Type B pancreatic cell (in vitro differentiated cells): Measurements from ENCODE around the gene GCSAM. TPM values are rescaled to one million over a fixed set of nuclear protein-coding genes. Genes with fewer than 3 reads are reported as not detected.
A peak's percentile ranks its signal among the peaks of the same experiment; 100 is the strongest.

ENCODE experiments used
- DNase-seq: peaks from one replicate; pipeline ENCODE4 v3.0.0; 2021; ENCODE audit warnings: mixed read lengths; ENCODE audit not compliant: unreplicated experiment; ENCODE audit errors: extremely low spot score
- H3K27ac Mint-ChIP-seq: 2 replicates; pipeline ENCODE4 v1.8.0; 2021; ENCODE audit warnings: mild to moderate bottlenecking, mixed read lengths
- H3K27me3 Mint-ChIP-seq: 2 replicates; pipeline ENCODE4 v1.8.0; 2021; ENCODE audit warnings: mixed read lengths
- H3K36me3 Mint-ChIP-seq: 2 replicates; pipeline ENCODE4 v1.8.0; 2021; ENCODE audit warnings: mixed read lengths
- H3K4me1 Mint-ChIP-seq: one replicate; pipeline ENCODE4 v1.8.0; 2021; ENCODE audit warnings: mixed read lengths; ENCODE audit not compliant: unreplicated experiment
- H3K4me3 Mint-ChIP-seq: 2 replicates; pipeline ENCODE4 v1.8.0; 2021; ENCODE audit warnings: mild to moderate bottlenecking, mixed read lengths
- H3K9me3 Mint-ChIP-seq: 2 replicates; pipeline ENCODE4 v1.8.0; 2021; ENCODE audit warnings: mixed read lengths
- total RNA-seq: library from RNA; stranded (reverse); gene quantifications from 2 replicates; pipeline ENCODE4 v1.2.1, GENCODE V29; 2021; ENCODE audit warnings: low replicate concordance
- TF ChIP-seq, protein P1 (sequence below): fragments of 200-600 bp; sonication (generic); conservative IDR thresholded peaks from 2 replicates; pipeline ENCODE4 v1.5.0; 2021; ENCODE audit warnings: antibody characterized with exemption, mild to moderate bottlenecking

Gene GCSAM
- total RNA-seq, 1 donor from 2014 or later = not detected

DNA sequence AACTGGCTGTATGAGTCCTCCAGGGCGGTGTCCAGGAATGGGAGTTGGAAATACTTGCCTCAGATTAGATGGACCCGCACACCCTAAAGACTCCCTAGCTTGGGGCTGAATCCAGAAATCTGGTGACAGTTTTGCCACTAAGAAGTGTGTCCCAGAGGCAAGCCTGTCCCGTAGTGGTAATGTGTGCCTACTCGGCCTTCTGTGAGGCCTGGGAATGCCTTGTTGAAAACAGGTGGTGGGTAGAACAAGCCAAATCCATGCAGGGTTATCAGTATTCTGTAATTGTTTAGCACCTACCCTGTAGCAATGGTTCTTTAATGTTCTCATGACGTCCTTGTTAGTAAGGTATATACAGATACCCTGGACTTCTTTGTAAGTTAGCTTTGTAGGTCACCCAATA is 45.3 kb downstream of the GCSAM start:
- Mint-ChIP-seq H3K36me3 (no peaks in the 10 kb centered on the region), H3K9me3 (no peaks in the 10 kb centered on the region), H3K4me3 (peak overlapping the region; percentile 91), H3K27me3 (peaks cover 13% of the 10 kb centered on the region), H3K27ac (peak overlapping the region; percentile 87), H3K4me1 (peaks cover 55% of the 10 kb centered on the region)
- no peak for DNase-seq
- TF ChIP-seq, protein P1, sequence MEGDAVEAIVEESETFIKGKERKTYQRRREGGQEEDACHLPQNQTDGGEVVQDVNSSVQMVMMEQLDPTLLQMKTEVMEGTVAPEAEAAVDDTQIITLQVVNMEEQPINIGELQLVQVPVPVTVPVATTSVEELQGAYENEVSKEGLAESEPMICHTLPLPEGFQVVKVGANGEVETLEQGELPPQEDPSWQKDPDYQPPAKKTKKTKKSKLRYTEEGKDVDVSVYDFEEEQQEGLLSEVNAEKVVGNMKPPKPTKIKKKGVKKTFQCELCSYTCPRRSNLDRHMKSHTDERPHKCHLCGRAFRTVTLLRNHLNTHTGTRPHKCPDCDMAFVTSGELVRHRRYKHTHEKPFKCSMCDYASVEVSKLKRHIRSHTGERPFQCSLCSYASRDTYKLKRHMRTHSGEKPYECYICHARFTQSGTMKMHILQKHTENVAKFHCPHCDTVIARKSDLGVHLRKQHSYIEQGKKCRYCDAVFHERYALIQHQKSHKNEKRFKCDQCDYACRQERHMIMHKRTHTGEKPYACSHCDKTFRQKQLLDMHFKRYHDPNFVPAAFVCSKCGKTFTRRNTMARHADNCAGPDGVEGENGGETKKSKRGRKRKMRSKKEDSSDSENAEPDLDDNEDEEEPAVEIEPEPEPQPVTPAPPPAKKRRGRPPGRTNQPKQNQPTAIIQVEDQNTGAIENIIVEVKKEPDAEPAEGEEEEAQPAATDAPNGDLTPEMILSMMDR = no peak

DNA sequence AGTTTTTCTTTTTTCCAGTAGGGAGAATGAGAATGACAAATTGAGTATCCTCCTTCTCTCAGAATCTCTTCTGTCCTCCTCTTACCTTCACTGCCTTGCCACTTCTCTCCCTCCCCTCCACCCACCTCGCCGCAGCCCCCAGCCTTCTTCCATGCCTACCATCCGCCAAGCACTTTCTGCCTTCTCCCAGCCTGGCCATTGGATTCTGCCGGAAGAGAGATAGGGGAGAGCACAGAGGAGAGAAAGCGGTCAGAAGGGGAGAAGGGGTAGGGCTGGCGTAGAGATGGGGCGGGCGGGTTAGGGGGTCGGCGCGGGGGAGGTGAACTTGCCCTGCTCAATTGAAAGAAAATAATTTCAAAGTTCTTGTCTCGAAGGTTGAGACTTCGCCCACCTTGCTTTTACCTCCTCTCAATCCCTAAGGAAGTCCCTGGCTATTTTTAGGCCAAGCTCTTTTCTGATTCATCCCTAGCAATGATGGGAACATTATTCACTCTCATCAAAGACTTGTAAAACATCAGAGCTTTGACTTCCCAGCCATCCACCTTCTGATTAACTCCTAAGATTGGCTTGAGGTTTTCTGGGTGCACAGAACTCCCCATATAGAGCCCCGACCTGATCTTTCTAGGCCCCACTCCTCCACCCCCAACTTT is 46.0 kb downstream of the GCSAM start:
- TF ChIP-seq, protein P1 = peak; percentile 8
- Mint-ChIP-seq H3K4me1 (peaks cover 49% of the 10 kb centered on the region), H3K9me3 (no peaks in the 10 kb centered on the region), H3K4me3 (peak overlapping the region; percentile 91), H3K36me3 (no peaks in the 10 kb centered on the region), H3K27ac (peak overlapping the region; percentile 87), H3K27me3 (peaks cover 13% of the 10 kb centered on the region)
- DNase-seq = no peak

GRCh38 chr3:112086076-112086854 is 46.8 kb downstream of the GCSAM start, which contains the start of gene C3orf52:
C3orf52 (plus strand) TSS chr3:112086389; CDS start chr3:112086408, 19 bp downstream.
- peak within 1 kb of the TSS; percentile 91 for H3K4me3 Mint-ChIP-seq
- H3K4me1 Mint-ChIP-seq = peaks cover 48% of the 10 kb centered on the region
- H3K27ac Mint-ChIP-seq = peak within 1 kb of the TSS; percentile 87
- H3K9me3 Mint-ChIP-seq = no peaks in the 10 kb centered on the region
- TF ChIP-seq, protein P1 = peak; percentile 66
- peak; percentile 86 for DNase-seq
- H3K36me3 Mint-ChIP-seq = no peaks in the 10 kb centered on the region
- H3K27me3 Mint-ChIP-seq = peaks cover 13% of the 10 kb centered on the region

GRCh38 chr3:112085735-112086075 is 47.3 kb downstream of the GCSAM start:
- Mint-ChIP-seq H3K9me3 (no peaks in the 10 kb centered on the region), H3K4me3 (peak overlapping the region; percentile 91), H3K27me3 (peaks cover 13% of the 10 kb centered on the region), H3K4me1 (peaks cover 42% of the 10 kb centered on the region), H3K36me3 (no peaks in the 10 kb centered on the region), H3K27ac (peak overlapping the region; percentile 87)
- TF ChIP-seq, protein P1 = no peak
- no peak for DNase-seq

DNA sequence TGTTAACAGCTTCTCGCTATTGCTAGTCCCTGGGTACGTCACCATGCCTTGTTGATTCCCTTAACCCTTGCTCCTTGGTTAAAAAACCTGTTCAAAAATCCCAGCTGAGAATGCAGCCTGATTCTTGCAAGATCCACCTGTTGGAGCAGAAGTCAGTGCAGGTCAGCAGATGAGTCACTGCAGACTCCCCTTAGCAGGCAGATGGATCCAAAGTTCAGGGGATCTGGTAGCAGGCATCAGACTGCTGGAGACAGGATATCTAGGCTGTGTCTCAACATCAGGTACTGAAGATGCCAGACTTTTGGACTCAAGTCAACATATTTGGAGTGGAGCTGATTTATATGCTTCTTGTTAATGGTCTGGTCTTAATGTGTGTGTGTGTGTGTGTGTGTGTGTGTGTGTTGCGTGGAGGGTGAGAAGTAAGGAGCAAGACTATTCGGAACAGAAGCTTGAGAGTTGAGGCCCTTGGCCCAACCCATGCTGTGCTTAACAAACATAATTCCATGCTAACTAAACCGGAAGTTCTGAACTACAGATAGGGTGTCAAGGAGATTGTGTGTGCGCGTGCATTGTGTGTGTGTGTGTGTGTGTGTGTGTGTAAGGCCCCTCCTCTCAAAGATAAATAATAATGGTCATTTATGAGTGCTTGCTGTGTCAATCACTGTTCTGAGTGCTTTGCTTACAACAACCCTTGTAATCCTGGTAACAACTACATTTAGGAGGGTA is 47.9 kb downstream of the GCSAM start:
- peak overlapping the region; percentile 87 for H3K27ac Mint-ChIP-seq
- H3K4me3 Mint-ChIP-seq = peak overlapping the region; percentile 91
- TF ChIP-seq, protein P1 = no peak
- H3K27me3 Mint-ChIP-seq = peaks cover 13% of the 10 kb centered on the region
- DNase-seq = no peak
- no peaks in the 10 kb centered on the region for H3K36me3 Mint-ChIP-seq
- H3K9me3 Mint-ChIP-seq = no peaks in the 10 kb centered on the region
- peaks cover 37% of the 10 kb centered on the region for H3K4me1 Mint-ChIP-seq
